H9 (cell line): ENCODE measurements around the gene LRMDA. TPM values are rescaled to one million over a fixed set of nuclear protein-coding genes. Genes with fewer than 3 reads are reported as not detected.

ENCODE experiments used
- DNase-seq: peaks from one replicate; pipeline ENCODE4 v3.0.0-alpha.2; 2017
- H2AFZ ChIP-seq: one replicate; pipeline ENCODE4 v1.6.1; 2013; ENCODE audit warnings: mild to moderate bottlenecking, low read length, control low read depth, moderate library complexity
- H2AK5ac ChIP-seq: 2 replicates; pipeline ENCODE4 v1.6.1; 2013; ENCODE audit warnings: low read length, control low read depth, mixed read lengths; ENCODE audit not compliant: insufficient read length
- H2BK120ac ChIP-seq: one replicate; pipeline ENCODE4 v1.6.1; 2013; ENCODE audit warnings: low read depth, mild to moderate bottlenecking, low read length, control low read depth, inconsistent platforms; ENCODE audit not compliant: poor library complexity, severe bottlenecking
- H2BK12ac ChIP-seq: 2 replicates; pipeline ENCODE4 v1.6.1; 2013; ENCODE audit warnings: low read length, control low read depth, mixed read lengths, low read depth; ENCODE audit not compliant: insufficient read length
- H2BK15ac ChIP-seq: 2 replicates; pipeline ENCODE4 v1.6.1; 2013; ENCODE audit warnings: low read depth, low read length, control low read depth
- H2BK20ac ChIP-seq: one replicate; pipeline ENCODE4 v1.6.1; 2013; ENCODE audit warnings: low read depth, mild to moderate bottlenecking, low read length, control low read depth, inconsistent platforms; ENCODE audit not compliant: poor library complexity, severe bottlenecking
- H2BK5ac ChIP-seq: 2 replicates; pipeline ENCODE4 v1.6.1; 2013; ENCODE audit warnings: low read length, control low read depth, mixed read lengths; ENCODE audit not compliant: insufficient read length
- H3K14ac ChIP-seq: 2 replicates; pipeline ENCODE4 v1.6.1; 2013; ENCODE audit warnings: low read length, control low read depth; ENCODE audit not compliant: insufficient read depth
- H3K18ac ChIP-seq: 2 replicates; pipeline ENCODE4 v1.6.1; 2013; ENCODE audit warnings: low read depth, mild to moderate bottlenecking, mixed read lengths, low read length, control low read depth; ENCODE audit not compliant: insufficient read length
- H3K23ac ChIP-seq: 2 replicates; pipeline ENCODE4 v1.6.1; 2013; ENCODE audit warnings: low read length, control low read depth, mixed read lengths, low read depth; ENCODE audit not compliant: insufficient read length
- H3K23me2 ChIP-seq: 2 replicates; pipeline ENCODE4 v1.6.1; 2013; ENCODE audit warnings: low read depth, mild to moderate bottlenecking, mixed read lengths, low read length, control low read depth; ENCODE audit not compliant: insufficient read length, poor library complexity, severe bottlenecking
- H3K27ac ChIP-seq: 2 replicates; pipeline ENCODE4 v1.5.1; 2013; ENCODE audit warnings: low read length, control low read depth, mixed read lengths, low read depth; ENCODE audit not compliant: insufficient read length
- H3K27me3 ChIP-seq: 2 replicates; pipeline ENCODE4 v1.6.1; 2013; ENCODE audit warnings: low read length, control low read depth, inconsistent platforms; ENCODE audit not compliant: insufficient read depth
- H3K4ac ChIP-seq: 2 replicates; pipeline ENCODE4 v1.6.1; 2013; ENCODE audit warnings: low read depth, mild to moderate bottlenecking, control low read depth, inconsistent platforms, low read length, moderate library complexity
- H3K4me1 ChIP-seq: 2 replicates; pipeline ENCODE4 v1.6.1; 2013; ENCODE audit warnings: low read length, control low read depth, inconsistent platforms; ENCODE audit not compliant: insufficient read depth
- H3K4me2 ChIP-seq: 2 replicates; pipeline ENCODE4 v1.6.1; 2013; ENCODE audit warnings: low read length, control low read depth, mixed read lengths; ENCODE audit not compliant: insufficient read length, insufficient read depth
- H3K56ac ChIP-seq: 2 replicates; pipeline ENCODE4 v1.6.1; 2013; ENCODE audit warnings: low read depth, mild to moderate bottlenecking, mixed read lengths, low read length, control low read depth; ENCODE audit not compliant: insufficient read length
- H3K79me1 ChIP-seq: 2 replicates; pipeline ENCODE4 v1.6.1; 2013; ENCODE audit warnings: low read depth, mild to moderate bottlenecking, moderate library complexity, low read length, control low read depth, inconsistent platforms; ENCODE audit not compliant: insufficient read depth, poor library complexity, severe bottlenecking
- H3K79me2 ChIP-seq: 2 replicates; pipeline ENCODE4 v1.6.1; 2013; ENCODE audit warnings: low read length, control low read depth, inconsistent platforms; ENCODE audit not compliant: insufficient read depth
- H3K9ac ChIP-seq: 2 replicates; pipeline ENCODE4 v1.6.1; 2013; ENCODE audit warnings: low read length, control low read depth, mixed read lengths; ENCODE audit not compliant: insufficient read length; ENCODE audit errors: extremely low read depth
- H3K9me3 ChIP-seq: one replicate; pipeline ENCODE4 v1.6.1; 2013; ENCODE audit warnings: low read depth, low read length, inconsistent platforms; ENCODE audit not compliant: control insufficient read depth
- H3T11ph ChIP-seq: one replicate; pipeline ENCODE4 v1.6.1; 2013; ENCODE audit warnings: mild to moderate bottlenecking, low read length, control low read depth, inconsistent platforms
- H4K20me1 ChIP-seq: one replicate; pipeline ENCODE4 v1.6.1; 2013; ENCODE audit not compliant: control insufficient read depth, insufficient read length, insufficient read depth
- H4K5ac ChIP-seq: 2 replicates; pipeline ENCODE4 v1.6.1; 2013; ENCODE audit warnings: low read depth, mild to moderate bottlenecking, mixed read lengths, low read length, control low read depth; ENCODE audit not compliant: insufficient read length
- H4K8ac ChIP-seq: replicated peaks from 2 replicates; pipeline ENCODE4 v1.6.1; 2013; ENCODE audit warnings: low read length, control low read depth, mixed read lengths, low read depth; ENCODE audit not compliant: insufficient read length
- H4K91ac ChIP-seq: 2 replicates; pipeline ENCODE4 v1.6.1; 2013; ENCODE audit warnings: low read depth, mild to moderate bottlenecking, moderate library complexity, mixed read lengths, low read length, control low read depth; ENCODE audit not compliant: insufficient read length
- H3K27ac Mint-ChIP-seq, 3 experiments: 2 replicates in 2 of 3; 3 replicates in 1 of 3; pipeline ENCODE4 v1.8.0; 2020 to 2021; ENCODE audit warnings: mixed read lengths in 3 of 3, mild to moderate bottlenecking in 1 of 3, moderate library complexity in 1 of 3
- H3K27me3 Mint-ChIP-seq: 2 replicates; pipeline ENCODE4 v1.8.0; 2021; ENCODE audit warnings: low read depth, mild to moderate bottlenecking, moderate library complexity, mixed read lengths
- H3K36me3 Mint-ChIP-seq, 3 experiments: 2 replicates in 2 of 3; 3 replicates in 1 of 3; pipeline ENCODE4 v1.8.0; 2020 to 2021; ENCODE audit warnings: low read depth in 3 of 3, mixed read lengths in 3 of 3; ENCODE audit not compliant: insufficient read depth in 1 of 3
- H3K4me1 Mint-ChIP-seq, 2 experiments: 2 replicates each; pipeline ENCODE4 v1.8.0; 2020; ENCODE audit warnings: mixed read lengths in 2 of 2
- H3K4me3 Mint-ChIP-seq, 2 experiments: 2 replicates in 1 of 2; 3 replicates in 1 of 2; pipeline ENCODE4 v1.8.0; 2020 to 2021; ENCODE audit warnings: mild to moderate bottlenecking in 2 of 2, mixed read lengths in 2 of 2, moderate library complexity in 1 of 2
- H3K9me3 Mint-ChIP-seq, 2 experiments: 2 replicates in 1 of 2; 3 replicates in 1 of 2; pipeline ENCODE4 v1.8.0; 2020; ENCODE audit warnings: mild to moderate bottlenecking in 2 of 2, mixed read lengths in 2 of 2, moderate library complexity in 1 of 2
- WGBS: extraction: QIAGEN DNeasy Blood & Tissue Kit; methylation state at CpG from one replicate; pipeline ENCODE4 v1.1.7; 2013; ENCODE audit warnings: missing lambda C conversion rate, low lambda C conversion rate, mixed read lengths; ENCODE audit not compliant: insufficient read length; ENCODE audit errors: extremely low coverage; 5-methylcytosine and 5-hydroxymethylcytosine counted together
- total RNA-seq: library from RNA; stranded (reverse); gene quantifications from 2 replicates; pipeline ENCODE4 v1.2.1, GENCODE V29; 2021
- TF ChIP-seq, protein P1 (sequence below): fragments of 200-600 bp; sonication (generic); conservative IDR thresholded peaks from 3 replicates; pipeline ENCODE4 v1.8.0; 2021; ENCODE audit warnings: antibody characterized with exemption, mild to moderate bottlenecking

Gene LRMDA
- total RNA-seq, 1 experiment from 2014 or later = 1.8 TPM

DNA sequence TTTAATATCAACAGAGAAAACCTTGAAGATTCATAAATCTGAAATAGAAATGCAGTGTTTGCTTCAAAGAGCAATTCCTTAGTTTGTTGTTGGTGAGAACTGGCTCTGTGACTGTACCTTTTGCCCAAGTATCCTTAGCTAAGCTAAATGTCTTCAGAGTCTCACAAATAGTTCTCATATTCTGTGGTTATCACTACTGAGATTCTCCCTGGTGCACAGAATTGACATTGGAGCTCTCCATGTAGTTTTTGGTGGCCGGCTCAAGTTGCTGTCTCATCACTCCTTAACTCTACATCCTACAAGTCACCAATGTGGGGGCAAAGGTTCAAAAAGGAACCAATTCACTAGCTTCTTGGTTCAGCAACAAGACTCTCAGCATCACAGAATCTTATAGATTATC, 780.3 kb downstream of the LRMDA start:
- Histone ChIP-seq H3T11ph (no peak overlapping the region), H4K5ac (no peak overlapping the region), H2BK20ac (no peak overlapping the region), H3K23me2 (no peaks in the 10 kb centered on the region), H2AFZ (no peak overlapping the region), H3K27me3 (no peaks in the 10 kb centered on the region), H3K79me2 (no peaks in the 10 kb centered on the region), H2BK5ac (no peak overlapping the region), H3K14ac (no peak overlapping the region), H3K4ac (no peak overlapping the region), H3K27ac (no peak overlapping the region), H2BK12ac (no peak overlapping the region), H3K79me1 (no peaks in the 10 kb centered on the region), H3K9ac (no peak overlapping the region), H3K23ac (no peak overlapping the region), H2BK120ac (no peak overlapping the region), H3K4me1 (no peaks in the 10 kb centered on the region; the same call in 1 of the 2 replicates), H2AK5ac (no peak overlapping the region), H4K91ac (no peak overlapping the region), H4K20me1 (no peaks in the 10 kb centered on the region), H3K56ac (no peak overlapping the region), H3K9me3 (no peaks in the 10 kb centered on the region), H2BK15ac (no peak overlapping the region), H4K8ac (no peak overlapping the region), H3K4me2 (no peak overlapping the region), H3K18ac (no peak overlapping the region)
- no peak overlapping the region for H3K27ac Mint-ChIP-seq
- H3K9me3 Mint-ChIP-seq = peaks cover 0 to 2% of the 10 kb centered on the region in 2 experiments; a peak in 1 of 5 replicates
- WGBS = no CpG with 5 or more reads among the region's 1 CpG
- H3K4me3 Mint-ChIP-seq = no peak overlapping the region
- no peak for DNase-seq
- H3K36me3 Mint-ChIP-seq = no peaks in the 10 kb centered on the region
- peaks cover 7% of the 10 kb centered on the region for H3K27me3 Mint-ChIP-seq
- H3K4me1 Mint-ChIP-seq = peaks cover 0 to 11% of the 10 kb centered on the region in 2 experiments; a peak in 3 of 4 replicates
- TF ChIP-seq, protein P1, sequence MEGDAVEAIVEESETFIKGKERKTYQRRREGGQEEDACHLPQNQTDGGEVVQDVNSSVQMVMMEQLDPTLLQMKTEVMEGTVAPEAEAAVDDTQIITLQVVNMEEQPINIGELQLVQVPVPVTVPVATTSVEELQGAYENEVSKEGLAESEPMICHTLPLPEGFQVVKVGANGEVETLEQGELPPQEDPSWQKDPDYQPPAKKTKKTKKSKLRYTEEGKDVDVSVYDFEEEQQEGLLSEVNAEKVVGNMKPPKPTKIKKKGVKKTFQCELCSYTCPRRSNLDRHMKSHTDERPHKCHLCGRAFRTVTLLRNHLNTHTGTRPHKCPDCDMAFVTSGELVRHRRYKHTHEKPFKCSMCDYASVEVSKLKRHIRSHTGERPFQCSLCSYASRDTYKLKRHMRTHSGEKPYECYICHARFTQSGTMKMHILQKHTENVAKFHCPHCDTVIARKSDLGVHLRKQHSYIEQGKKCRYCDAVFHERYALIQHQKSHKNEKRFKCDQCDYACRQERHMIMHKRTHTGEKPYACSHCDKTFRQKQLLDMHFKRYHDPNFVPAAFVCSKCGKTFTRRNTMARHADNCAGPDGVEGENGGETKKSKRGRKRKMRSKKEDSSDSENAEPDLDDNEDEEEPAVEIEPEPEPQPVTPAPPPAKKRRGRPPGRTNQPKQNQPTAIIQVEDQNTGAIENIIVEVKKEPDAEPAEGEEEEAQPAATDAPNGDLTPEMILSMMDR = no peak
